GM10266 (cell line): Measurements from ENCODE around the gene SCIN.

ENCODE experiments used
- DNase-seq: peaks from one replicate; pipeline ENCODE4 v3.0.0; 2012; ENCODE audit errors: extremely low spot score
- TF ChIP-seq, protein P1 (sequence below): IDR thresholded peaks from 2 replicates; pipeline ENCODE4 v1.5.1; 2012; ENCODE audit warnings: mild to moderate bottlenecking, low read depth; ENCODE audit not compliant: control insufficient read depth, insufficient read depth; ENCODE audit errors: missing control alignments

The SCIN gene

DNA sequence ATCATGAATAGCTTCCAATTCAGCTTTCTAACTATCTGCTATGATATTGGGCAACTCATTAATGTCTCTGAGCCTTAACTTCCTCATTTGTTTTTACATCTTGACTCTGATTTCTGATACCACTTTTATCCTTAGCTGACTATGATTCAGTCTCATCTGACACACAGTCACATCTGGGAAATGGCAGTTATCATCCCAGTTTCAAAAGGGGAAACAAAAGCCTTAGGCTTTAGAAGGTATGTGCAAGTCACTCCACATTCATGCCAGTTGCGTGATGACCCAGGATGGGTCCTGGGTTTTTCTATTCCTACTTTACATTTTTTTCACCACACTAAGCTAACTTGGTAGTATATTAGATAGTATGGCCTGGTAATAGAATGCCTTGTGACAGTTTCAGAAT lies 12.7 kb downstream of the SCIN start:
- no peak for DNase-seq
- TF ChIP-seq, protein P1, sequence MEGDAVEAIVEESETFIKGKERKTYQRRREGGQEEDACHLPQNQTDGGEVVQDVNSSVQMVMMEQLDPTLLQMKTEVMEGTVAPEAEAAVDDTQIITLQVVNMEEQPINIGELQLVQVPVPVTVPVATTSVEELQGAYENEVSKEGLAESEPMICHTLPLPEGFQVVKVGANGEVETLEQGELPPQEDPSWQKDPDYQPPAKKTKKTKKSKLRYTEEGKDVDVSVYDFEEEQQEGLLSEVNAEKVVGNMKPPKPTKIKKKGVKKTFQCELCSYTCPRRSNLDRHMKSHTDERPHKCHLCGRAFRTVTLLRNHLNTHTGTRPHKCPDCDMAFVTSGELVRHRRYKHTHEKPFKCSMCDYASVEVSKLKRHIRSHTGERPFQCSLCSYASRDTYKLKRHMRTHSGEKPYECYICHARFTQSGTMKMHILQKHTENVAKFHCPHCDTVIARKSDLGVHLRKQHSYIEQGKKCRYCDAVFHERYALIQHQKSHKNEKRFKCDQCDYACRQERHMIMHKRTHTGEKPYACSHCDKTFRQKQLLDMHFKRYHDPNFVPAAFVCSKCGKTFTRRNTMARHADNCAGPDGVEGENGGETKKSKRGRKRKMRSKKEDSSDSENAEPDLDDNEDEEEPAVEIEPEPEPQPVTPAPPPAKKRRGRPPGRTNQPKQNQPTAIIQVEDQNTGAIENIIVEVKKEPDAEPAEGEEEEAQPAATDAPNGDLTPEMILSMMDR: no peak

DNA sequence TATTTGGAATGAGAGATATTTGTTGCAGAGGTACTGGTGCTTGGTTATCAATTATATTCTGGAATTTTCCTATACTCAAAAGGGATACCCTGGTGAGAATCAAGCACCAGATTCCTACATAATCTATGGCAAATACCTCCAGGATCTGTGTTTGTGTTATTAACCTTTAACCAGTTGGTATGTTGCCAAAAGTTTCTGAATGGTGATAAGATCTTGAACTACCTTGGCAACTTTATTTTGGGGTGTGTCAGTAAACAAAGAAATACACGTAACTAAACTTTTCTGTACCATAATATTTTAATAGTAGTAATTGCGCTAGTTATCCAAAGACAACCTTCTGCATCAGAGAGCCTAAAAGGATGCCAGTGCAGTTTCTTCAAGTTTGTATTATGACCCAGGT lies 13.4 kb downstream of the SCIN start:
- TF ChIP-seq, protein P1: no peak

DNA sequence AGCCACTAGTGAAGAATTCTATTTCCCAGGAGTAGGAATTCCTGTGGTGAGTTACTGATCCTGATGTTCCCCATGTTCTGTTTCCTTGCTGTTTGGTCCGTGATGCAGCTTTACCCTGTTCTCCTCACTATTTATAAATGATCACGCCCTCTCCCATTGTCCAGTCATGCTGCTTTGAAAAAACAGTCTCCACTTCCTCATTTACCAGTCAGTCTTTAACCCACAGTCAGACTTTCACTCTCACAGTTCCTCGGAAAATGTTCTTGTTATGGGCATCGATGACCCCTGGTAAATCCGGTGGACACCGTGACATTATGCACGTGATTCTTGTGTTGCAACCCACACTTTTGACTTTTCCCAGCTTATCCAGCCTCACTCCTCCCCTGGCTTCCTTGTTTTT lies 14.4 kb downstream of the SCIN start:
- DNase-seq: no peak

More for the DNA sequence above, 13.4 kb downstream of the SCIN start:
- DNase-seq: no peak

DNA sequence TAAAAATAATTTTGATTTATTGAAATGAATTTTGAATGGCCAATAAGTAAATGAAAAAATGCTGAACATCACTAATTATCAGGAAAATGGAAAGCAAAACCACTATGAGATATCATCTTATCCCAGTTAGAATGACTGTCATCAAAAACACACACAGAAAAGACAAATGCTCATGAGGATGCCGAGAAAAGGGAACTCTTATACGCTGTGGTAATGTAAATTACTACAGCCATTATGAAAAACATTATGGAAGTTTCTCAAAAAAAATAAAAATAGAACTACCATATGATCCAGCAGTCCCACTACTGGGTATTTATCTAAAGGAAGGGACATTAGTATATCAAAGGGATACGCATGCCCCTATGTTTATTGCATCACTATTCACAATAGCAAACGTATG lies 15.8 kb downstream of the SCIN start:
- DNase-seq: no peak
- TF ChIP-seq, protein P1: no peak

More for the DNA sequence above, 14.4 kb downstream of the SCIN start:
- TF ChIP-seq, protein P1: no peak

DNA sequence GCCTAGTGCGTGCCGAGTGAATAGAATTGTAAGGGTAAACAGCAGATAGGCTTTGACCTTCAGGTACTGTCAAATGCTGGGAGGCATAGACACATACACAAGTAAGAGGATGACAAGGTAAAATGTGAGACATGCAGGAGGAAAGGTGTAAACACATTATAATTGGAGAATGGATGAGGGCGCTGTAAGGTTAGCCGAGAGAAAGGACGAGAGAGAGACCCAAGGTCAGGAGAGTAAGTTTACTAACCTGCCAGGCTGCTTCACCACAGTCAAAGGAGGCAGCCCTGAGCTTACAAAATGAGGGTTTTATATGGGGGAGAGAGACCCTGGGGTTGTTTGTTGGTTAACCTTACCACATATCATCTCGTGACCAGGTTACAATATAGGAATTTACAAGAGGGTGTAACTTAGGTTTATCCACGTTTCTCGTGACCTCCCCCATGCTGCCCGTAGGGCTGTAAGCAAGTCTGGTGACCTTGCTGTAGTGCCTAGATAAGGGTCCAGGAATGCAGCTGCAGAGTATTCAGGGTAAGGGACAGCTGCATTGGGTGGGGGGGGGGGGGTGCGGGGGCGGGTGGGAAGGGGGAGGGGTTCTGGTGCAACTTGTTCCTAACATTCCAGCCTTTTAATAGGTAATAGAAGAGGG lies 17.9 kb downstream of the SCIN start:
- TF ChIP-seq, protein P1: no peak
- no peak for DNase-seq

DNA sequence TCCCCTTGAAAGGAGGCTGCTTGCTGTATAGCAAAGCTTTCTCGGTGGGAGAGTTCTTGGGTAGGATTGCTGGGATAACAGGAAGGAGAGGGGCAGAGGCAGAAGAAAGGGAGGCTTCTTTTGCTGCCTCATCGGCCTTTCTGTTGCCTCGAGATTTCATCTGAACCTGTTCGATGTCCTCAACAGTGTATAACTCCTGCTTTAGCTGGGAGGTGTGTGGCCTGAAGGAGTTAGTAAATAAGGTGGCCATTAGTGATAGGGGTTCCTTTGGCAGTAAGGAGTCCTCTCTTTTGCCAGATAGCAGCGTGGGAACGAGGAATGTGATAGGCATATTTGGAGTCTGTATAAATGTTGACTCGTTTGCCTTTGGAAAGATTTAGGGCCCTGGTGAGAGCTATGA lies 20.0 kb downstream of the SCIN start:
- no peak for DNase-seq
- TF ChIP-seq, protein P1: no peak

DNA sequence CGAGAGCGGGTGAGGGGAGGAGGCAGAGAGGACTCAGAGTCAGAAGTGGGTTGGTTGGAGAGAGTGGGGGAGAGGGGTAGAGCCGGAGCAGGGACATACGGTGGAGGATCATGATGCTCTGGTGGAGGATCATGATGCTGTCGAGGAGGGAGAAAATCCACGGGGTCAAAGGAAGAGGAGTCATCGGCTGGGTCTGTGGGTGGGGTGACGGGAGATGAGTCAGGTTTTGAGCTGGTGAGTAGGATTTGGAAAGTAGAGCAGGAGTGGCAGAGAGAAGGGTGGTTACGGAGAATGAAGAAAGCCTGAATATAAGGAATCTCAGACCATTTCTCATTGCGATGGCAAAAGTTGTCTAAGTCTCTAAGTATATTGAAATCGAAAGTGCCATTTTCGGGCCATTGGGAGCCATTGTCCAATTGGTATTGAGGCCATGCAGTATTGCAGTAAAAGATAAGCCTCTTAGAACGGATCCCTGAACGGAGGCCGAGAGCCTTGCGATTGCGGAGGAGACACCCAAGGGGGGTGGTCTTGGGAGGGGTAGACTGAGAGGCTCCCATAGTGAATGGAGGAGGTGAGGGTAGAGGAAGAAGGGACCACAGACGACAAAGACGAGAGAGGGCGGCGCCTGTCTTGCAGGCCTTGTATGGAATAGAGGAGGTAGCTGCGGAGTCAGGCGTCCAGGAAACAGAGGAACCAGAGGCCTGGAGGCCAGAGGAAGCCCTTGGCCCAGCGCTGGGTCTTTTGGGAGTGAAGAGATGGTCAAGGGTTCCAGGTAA lies 23.8 kb downstream of the SCIN start:
- TF ChIP-seq, protein P1: no peak
- no peak for DNase-seq
